HepG2 (cell line): ENCODE measurements around the gene ZNRF3. TPM values are rescaled to one million over a fixed set of nuclear protein-coding genes. Genes with fewer than 3 reads are reported as not detected.

ENCODE experiments used
- CBFB ChIP-seq: sonication (generic); formaldehyde crosslinking; IDR thresholded peaks from 2 replicates; pipeline ENCODE4 v1.4.0; 2020; ENCODE audit warnings: missing genetic modification reagents
- EEA1 ChIP-seq: sonication (generic); formaldehyde crosslinking; IDR thresholded peaks from 2 replicates; pipeline ENCODE4 v1.5.1; 2020; ENCODE audit warnings: mild to moderate bottlenecking, missing genetic modification reagents, borderline replicate concordance
- RAD51 ChIP-seq: fragments of 450-650 bp; IDR thresholded peaks from 2 replicates; pipeline ENCODE4 v1.6.1; 2016; ENCODE audit warnings: borderline replicate concordance
- RNF2 ChIP-seq: fragments of 450-650 bp; conservative IDR thresholded peaks from 2 replicates; pipeline ENCODE4 v1.6.1; 2016; ENCODE audit warnings: low read depth
- SAFB2 ChIP-seq: sonication (generic); formaldehyde crosslinking; IDR thresholded peaks from 2 replicates; pipeline ENCODE4 v1.5.1; 2020; ENCODE audit warnings: missing genetic modification reagents, low read depth, mild to moderate bottlenecking, borderline replicate concordance
- SUZ12 ChIP-seq: fragments of 150-350 bp; IDR thresholded peaks from 2 replicates; pipeline ENCODE4 v1.6.1; 2014; ENCODE audit warnings: low read depth, low read length
- TCF12 ChIP-seq, 2 experiments: fragments of 450-650 bp in 1 of 2; sonication (generic) in 1 of 2; formaldehyde crosslinking in 1 of 2; IDR thresholded peaks; 2 replicates each; pipeline versions ENCODE4 v1.6.1 to v1.8.0; 2017 to 2022; ENCODE audit warnings: antibody characterized with exemption in 1 of 2, mild to moderate bottlenecking in 1 of 2, missing genetic modification reagents in 1 of 2, moderate library complexity in 1 of 2
- THAP9 ChIP-seq: sonication (generic); formaldehyde crosslinking; IDR thresholded peaks from 2 replicates; pipeline ENCODE4; 2020; ENCODE audit warnings: missing genetic modification reagents, mild to moderate bottlenecking, borderline replicate concordance
- YEATS4 ChIP-seq: sonication (generic); formaldehyde crosslinking; IDR thresholded peaks from 2 replicates; pipeline ENCODE4 v1.4.0; 2020; ENCODE audit warnings: missing genetic modification reagents, borderline replicate concordance
- ZBED4 ChIP-seq: sonication (generic); formaldehyde crosslinking; IDR thresholded peaks from 2 replicates; pipeline ENCODE4 v1.4.0; 2020; ENCODE audit warnings: missing genetic modification reagents, borderline replicate concordance
- ZNF737 ChIP-seq: sonication (generic); formaldehyde crosslinking; IDR thresholded peaks from 2 replicates; pipeline ENCODE4 v1.5.0; 2020; ENCODE audit warnings: missing genetic modification reagents, mild to moderate bottlenecking, borderline replicate concordance
- polyA plus RNA-seq, 8 experiments: library from polyadenylated mRNA; depleted of rRNA in 3 of 8; stranded (reverse) in 7 of 8; unstranded in 1 of 8; fragments of >200 nt; fragmentation: Illumina TruSeq in 4 of 8; extraction: Trizol in 4 of 8; gene quantifications; 2 replicates each; pipeline versions ENCODE4 v1.2.1 to v1.2.3, GENCODE V29; 2011 to 2016; ENCODE audit warnings: low read depth in 4 of 8, missing spikeins in 1 of 8, mixed read lengths in 1 of 8; ENCODE audit not compliant: insufficient read depth in 1 of 8
- total RNA-seq, 5 experiments: library from RNA; depleted of rRNA; stranded (reverse); fragments of >200 nt; fragmentation: Illumina TruSeq; extraction: Trizol; gene quantifications; 2 replicates each; pipeline ENCODE4 v1.2.3, GENCODE V29; 2016; ENCODE audit warnings: low read depth in 1 of 5
- TF ChIP-seq, protein P1 (sequence below), 2 experiments: sonication (generic) in 1 of 2; formaldehyde crosslinking in 1 of 2; IDR thresholded peaks; 2 replicates each; pipeline versions ENCODE4 v1.6.1 to v1.9.0; 2014 to 2022; ENCODE audit warnings: antibody characterized with exemption in 1 of 2, borderline replicate concordance in 1 of 2, inconsistent platforms in 1 of 2, low read depth in 1 of 2, missing genetic modification reagents in 1 of 2

Gene ZNRF3
- total and polyA plus RNA-seq, 2 of the 13 experiments (the other 11 are each of a cell fraction or from before 2014, with no cell fraction given): 20.3 to 36.7 TPM

- TF ChIP-seq, protein P1, sequence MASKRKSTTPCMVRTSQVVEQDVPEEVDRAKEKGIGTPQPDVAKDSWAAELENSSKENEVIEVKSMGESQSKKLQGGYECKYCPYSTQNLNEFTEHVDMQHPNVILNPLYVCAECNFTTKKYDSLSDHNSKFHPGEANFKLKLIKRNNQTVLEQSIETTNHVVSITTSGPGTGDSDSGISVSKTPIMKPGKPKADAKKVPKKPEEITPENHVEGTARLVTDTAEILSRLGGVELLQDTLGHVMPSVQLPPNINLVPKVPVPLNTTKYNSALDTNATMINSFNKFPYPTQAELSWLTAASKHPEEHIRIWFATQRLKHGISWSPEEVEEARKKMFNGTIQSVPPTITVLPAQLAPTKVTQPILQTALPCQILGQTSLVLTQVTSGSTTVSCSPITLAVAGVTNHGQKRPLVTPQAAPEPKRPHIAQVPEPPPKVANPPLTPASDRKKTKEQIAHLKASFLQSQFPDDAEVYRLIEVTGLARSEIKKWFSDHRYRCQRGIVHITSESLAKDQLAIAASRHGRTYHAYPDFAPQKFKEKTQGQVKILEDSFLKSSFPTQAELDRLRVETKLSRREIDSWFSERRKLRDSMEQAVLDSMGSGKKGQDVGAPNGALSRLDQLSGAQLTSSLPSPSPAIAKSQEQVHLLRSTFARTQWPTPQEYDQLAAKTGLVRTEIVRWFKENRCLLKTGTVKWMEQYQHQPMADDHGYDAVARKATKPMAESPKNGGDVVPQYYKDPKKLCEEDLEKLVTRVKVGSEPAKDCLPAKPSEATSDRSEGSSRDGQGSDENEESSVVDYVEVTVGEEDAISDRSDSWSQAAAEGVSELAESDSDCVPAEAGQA (IDR thresholded peaks at IDR 0.05; ENCODE audit: low read depth): peak; percentile 24; the same call in 1 of the 2 replicates
- TF ChIP-seq, protein P1 (CRISPR knock-in tag; IDR thresholded peaks at IDR 0.05; ENCODE audit: borderline replicate concordance): no peak; the same call in 1 of the 2 replicates
- TF ChIP-seq ZNF737 (CRISPR knock-in tag): no peak
- no peak for TF ChIP-seq RNF2
- TF ChIP-seq RAD51: no peak
- TF ChIP-seq CBFB (CRISPR knock-in tag): peak; percentile 72; the same call in 1 of the 2 replicates
- TF ChIP-seq SUZ12: no peak
- TF ChIP-seq TCF12 (IDR thresholded peaks at IDR 0.05): no peak
- peak; percentile 88 for TF ChIP-seq TCF12 (CRISPR knock-in tag; IDR thresholded peaks at IDR 0.05)
- TF ChIP-seq THAP9 (CRISPR knock-in tag): peak; percentile 68; the same call in 1 of the 2 replicates
- peak; percentile 71 for TF ChIP-seq YEATS4 (CRISPR knock-in tag)
- TF ChIP-seq ZBED4 (CRISPR knock-in tag): peak; percentile 60; the same call in 1 of the 2 replicates
- no peak; the same call in 1 of the 2 replicates for TF ChIP-seq SAFB2 (CRISPR knock-in tag)
- TF ChIP-seq EEA1 (CRISPR knock-in tag): no peak
Measured at GRCh38 chr22:28923826-28924732, 40.7 kb downstream of the ZNRF3 start (continued).
